ENCODE measurements around the gene ABCB10.
"Not testable (repeated sequence)": the region's sequence is repeated elsewhere in the genome, so short reads cannot be mapped to it uniquely, and the experiment has no call there.

The ABCB10 gene

DNA sequence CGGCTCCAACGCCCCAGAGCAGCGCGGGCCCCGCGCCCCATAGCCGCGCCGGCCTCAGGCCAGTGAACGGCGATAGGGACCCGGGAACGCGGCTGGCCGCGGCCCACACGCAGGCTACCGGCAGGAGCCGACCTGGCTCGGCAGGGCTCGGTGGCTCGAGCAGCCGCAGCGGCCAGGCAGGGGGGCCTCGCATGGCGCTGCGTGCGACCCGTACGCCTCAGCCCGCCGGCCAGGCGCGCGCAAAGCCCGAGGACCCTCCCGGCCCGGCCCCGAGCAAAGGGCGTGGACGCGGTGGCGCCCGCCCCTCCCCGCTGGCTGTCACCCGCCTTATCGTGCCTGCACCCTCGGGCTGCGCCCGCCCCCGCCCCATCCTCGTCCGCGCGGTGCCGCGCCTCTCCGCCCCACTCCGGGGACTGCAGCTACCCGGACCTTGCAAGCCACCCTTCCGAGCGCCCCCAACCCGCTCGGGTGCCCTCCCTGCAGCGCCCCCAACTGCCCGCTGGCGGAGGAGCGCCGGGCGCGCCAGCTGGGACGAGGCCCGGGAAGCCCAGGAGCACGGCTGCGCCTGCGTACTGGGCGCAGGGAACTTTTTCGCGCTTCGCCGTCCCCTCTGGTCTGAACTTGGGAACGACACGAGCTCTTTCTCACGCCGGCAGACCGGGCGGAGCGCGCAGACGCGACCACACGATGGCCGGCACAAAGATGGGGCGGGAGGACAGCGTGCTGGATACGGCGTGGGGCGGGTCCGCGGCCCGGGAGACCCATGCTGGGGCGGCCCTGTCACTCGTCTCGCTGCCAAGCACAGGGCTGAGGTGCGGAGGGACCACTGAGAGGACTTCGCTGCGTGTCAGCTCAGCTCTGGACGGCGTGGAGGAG lies at the start of gene ABCB10:
ABCB10 (minus strand) TSS at position 248 of the 876 bp plus-strand sequence; CDS start at position 193, 55 bp downstream.
- DNase-seq (ENCODE audit: low read depth in 2 of 2), result peak; percentile 65 to 84

DNA sequence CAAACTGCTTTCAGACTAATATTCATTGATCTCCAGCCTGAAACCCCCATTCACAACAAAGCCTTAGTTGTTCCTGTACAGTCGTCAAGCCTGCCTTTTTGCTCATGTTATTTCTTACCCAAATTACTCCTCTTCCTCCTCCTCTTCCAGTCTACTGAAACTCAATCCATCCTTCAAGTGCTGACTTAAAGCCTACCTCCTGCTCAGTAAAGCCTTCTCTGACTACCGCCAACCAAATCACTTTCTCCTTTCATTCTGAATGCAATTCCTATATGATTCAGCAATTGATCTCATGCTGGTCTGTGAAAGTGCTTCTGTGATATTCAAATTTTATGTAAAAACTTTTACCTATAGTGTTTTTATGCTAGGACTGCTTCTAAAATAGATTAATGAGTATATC lies 48.9 kb upstream of the ABCB10 start:
- DNase-seq (ENCODE audit: low read depth in 2 of 2), result no peak

DNA sequence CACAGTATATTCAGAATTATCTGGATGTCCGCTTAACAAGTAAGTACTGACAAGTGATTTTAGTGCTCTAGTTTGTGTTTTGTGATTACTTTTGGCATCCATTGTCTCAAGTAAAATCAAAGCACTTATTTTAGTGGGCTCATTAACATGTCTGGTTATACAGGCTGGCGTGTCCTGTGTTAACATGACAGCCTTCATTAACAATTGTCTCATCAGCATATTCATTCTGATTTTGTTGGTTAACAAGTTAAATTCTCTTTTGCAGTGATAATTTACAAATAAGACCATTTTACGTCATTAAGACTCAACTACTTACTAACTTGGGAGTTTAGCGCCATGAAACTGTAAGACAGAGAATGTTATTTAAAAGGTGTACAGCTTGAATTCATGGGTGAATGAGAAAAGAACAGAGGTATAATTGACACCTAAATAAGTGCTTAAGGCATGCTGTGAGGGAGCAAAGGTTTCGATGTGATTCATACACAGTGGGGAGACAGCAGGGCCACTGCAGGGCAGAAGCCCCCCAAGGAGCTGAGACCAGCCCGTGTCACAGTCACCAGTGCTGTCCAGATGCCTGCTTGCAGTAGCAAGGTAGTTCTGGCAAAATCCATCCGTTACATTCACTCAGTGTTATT lies 45.0 kb upstream of the ABCB10 start:
- DNase-seq (ENCODE audit: low read depth in 2 of 2), result no peak

DNA sequence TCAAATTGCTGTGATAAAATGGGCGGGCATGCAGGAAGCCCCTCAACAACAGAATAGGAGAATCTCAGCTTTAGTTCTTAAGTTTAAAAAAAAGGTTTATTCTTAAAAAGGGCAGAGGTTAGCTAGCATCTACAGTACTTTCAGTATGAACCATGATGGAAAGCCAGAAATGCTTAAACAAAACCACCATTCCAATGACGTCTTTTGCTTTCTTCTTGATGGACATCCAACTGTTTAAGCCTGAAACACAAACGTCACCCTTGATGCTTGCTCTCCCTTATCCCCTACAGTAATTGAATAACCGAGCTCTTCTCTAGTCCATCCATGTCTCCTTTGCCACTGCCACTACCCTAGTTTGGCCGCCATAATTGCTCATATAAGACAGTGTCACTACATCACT lies 41.7 kb upstream of the ABCB10 start:
- DNase-seq (ENCODE audit: low read depth in 2 of 2), result no peak

DNA sequence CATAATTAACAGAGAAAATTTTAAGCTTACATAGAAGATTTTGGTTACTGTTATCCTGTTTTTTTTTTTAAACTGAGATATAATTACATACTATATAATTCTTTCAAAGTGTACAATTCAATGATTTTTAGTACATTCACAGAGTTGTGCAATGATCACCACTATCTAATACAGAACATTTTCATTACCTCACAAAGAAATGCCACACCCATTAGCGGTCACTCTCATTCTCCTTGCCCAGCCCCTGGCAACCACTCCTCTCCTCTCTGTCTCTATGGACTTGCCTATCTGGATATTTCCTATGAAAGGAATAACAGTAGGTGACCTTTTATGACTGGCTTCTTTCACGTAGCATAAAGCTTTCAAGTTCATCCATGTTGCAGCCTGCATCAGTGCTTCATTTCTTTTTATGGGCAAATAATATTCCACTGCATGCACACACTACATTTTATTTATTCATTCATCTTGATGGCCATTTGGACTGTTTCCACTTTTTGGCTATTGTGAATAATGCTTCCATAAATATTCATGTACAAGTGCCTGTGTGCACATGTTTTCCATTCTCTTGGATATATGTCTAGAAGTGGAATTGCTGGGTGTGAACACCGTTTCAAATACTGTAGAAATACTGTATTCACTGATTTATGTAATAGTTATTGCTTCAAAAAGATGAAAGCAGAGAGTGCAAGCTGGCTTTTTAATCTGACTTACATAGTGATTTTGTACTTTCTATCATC lies 40.9 kb upstream of the ABCB10 start:
- DNase-seq (ENCODE audit: low read depth in 2 of 2), result no peak

DNA sequence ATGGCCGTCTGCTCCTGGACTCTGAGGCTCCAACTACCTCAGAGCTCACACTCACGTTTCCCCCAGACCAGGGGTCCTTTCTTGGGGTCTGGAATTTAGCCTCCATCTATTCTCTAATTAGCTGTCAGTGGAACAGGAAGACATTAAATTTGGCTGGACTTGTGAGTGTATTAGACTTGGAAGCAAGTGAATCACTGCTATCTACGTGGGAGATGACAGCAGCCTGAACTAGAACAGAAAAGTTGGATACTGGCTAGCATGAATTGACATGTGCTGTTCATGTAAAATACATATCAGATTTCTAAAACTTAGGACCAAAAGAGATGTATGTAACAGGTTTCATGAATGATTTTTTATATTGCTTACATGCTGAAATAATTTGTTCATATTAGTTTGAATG lies 39.4 kb upstream of the ABCB10 start:
- DNase-seq (ENCODE audit: low read depth in 2 of 2), result no peak

DNA sequence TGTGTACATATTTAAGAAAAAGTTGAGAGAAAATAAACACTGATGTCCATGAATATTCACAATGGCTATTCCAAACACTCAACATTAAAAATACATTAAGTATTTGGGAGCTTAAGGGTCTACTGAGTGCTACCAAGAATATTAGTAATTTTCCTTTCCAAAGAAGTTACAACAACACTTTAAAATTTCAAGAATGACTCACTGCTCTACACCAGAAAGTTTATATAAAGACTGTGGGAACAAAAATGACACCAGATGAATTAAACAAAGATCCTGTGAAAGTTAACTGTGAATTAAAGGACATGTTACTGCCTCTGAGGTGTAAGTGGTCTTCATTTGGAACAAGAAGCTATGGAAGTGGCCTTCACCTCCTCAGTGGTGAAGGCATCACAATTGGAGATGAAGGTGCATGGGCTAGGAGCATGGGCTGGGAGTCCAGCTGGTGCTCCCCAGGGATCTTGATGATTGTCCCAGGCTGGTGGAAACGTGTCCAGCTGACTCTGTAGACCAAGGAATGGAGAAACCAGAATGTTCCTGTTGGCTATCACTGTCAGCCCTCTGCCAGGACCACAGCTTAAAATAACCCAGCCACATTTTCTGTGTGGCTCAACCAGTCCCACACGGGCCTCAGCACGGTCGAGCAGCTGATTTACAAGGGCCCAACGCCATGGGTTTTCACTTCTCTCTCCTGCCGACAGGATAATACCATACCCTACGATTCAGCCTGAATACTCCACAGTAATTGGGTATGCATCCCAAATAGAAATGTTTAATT lies 38.6 kb upstream of the ABCB10 start:
- DNase-seq (ENCODE audit: low read depth in 2 of 2), result no peak

DNA sequence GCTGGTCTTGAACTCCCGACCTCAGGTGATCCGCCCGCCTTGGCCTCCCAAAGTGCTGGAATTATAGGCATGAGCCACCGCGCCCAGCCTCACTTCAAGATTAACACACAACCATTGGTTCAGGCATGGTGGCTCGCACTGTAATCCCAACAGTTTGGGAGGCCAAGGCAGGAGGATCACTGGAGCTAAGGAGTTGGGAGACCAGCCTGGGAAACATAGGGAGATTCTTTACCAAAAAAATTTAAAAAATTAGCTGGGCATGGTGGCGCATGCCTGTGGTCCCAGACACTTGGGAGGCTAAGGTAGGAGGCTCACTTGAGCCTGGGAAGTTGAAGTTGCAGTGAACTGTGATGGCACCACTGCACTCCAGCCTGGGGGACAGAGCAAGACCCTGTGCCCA lies 37.4 kb upstream of the ABCB10 start:
- not testable (repeated sequence) for DNase-seq (ENCODE audit: low read depth in 2 of 2)

DNA sequence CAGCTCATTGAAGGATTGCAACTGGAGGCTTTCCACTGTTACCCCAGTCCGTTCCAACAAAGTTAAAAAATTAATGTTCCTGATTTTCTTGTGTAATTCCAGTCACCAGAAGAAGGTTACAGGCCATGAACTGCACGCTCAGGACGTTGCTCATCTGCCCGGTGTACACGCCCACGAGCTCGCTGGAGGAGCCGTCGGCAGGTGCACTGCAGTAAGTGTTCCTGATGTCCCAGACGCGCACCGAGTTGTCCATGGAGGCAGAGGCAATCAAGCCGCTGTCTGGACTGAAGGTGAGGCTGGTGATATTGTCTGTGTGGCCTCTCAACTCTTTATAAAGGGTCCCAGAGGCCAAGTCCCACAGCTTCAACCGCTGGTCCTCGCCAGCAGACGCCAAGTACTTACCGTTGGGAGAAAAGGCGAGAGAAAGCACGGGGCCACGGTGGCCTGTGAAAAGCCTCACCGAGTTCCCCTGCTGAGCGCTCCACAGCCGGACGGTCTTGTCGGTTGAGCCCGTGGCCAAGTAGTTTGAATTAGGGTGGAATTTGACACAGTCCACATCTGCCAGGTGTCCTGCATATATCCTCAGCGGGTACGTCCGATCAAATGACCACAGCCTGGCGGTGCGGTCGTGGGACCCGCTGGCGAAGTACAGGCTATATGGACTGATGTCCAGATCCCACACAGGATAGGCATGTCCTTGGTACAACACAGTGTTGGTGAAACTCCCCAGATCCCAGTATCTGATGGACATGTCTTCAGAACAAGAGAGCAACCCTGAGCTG lies 35.9 kb upstream of the ABCB10 start:
- DNase-seq (ENCODE audit: low read depth in 2 of 2), result no peak

DNA sequence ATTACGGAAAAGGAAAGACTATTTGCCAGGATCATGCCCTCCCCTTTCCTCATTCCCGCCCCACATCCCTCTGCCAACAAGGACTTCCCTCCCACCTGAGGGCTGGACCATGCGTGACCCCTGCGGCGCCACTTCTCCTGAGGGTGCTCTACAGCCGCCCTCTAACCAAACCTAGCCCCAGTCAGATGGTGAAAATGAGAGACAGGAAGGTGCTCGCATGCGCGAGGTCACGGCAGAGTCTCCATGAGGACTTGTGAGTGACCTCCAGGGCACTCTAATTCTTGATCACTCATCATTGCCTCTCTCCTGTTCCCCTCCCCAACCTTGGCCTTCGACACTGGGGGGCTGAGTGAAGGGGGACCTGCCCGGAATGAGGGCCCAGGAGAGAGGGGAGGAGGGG lies 35.3 kb upstream of the ABCB10 start:
- no peak for DNase-seq (ENCODE audit: low read depth in 2 of 2)

DNA sequence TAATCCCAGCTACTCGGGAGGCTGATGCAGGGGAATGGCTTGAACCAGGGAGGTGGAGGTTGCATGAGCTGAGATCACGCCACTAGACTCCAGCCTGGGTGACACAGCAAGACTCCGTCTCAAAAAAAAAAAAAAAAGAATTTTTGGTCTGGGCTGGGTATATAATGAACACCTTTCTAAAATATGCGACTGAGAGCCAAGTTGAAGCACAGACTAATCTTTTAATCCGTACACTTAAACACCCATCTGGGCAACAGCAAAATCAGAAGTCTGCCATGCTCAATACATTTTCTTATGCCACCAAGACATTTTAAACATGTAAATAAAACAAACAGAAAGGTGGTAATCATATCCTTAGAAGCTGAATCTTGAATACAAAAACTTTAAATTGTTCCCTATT lies 31.6 kb upstream of the ABCB10 start:
- no peak for DNase-seq (ENCODE audit: low read depth in 2 of 2)

DNA sequence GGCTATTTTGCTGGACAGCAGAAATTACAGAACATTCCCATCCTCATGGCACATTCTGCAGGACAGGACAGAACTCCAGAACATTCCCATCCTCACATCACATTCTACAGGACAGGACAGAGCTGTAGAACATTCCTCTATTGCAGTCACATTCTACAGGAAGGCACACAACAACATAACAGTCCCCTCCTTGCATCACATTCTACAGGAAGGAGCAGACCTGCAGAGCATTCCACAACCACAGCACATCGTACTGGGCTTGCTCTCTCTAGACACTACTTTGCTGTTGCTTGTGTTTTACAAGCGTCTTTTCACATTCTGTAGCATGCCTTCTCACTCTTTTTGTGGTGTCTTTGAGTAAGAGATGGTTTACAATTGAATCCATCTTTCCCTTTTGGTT lies 26.8 kb upstream of the ABCB10 start:
- no peak for DNase-seq (ENCODE audit: low read depth in 2 of 2)

DNA sequence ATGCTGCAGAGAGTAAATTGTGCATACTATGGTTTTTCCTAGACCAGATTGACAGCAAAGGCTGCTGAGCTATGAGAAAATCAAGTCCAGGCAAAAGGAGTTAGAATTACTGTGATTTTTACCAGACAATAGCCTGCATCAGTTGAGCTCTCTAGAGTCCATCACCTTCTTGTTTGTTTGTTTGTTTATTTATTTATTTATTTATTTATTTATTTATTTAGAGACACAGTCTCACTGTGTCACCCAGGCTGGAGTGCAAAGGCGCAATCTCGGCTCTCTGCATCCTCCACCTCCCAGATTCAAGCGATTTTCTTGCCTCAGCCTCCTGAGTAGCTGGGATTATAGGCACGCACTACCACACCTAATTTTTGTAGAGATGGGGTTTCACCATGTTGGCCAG lies 24.2 kb upstream of the ABCB10 start:
- no peak for DNase-seq (ENCODE audit: low read depth in 2 of 2)

DNA sequence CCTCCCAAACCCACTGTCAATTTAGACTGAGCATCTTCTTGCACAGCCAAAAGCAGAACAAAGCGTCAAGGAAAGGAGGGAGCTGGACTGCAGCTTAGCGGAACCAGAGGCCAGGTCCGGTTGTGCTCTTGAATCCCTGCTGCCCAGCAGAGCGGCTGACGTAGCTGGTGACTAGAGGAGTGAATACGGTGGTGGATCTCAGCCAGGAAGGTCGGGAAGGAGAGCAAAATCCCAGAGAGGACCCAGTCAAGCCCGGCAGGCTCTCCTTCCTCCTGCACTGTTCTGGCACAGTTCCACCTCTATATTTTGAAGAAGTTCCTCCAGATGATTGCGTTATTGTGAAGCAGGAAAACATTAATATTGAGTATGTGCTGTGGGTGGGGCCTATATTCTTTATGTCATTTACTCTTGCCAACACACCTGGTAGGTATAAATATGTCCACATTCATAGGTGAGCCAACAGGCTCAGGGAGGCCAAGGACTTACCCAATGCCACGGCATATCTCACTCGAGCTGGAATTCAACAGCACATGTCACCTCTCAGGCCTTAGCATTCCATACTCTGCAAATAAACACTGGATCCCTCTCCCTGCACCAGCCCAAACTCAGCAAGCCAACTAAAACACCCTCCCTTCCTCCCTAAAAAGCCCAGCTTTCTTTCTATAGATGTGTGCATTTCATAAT lies 23.6 kb upstream of the ABCB10 start:
- DNase-seq (ENCODE audit: low read depth in 2 of 2), result no peak

DNA sequence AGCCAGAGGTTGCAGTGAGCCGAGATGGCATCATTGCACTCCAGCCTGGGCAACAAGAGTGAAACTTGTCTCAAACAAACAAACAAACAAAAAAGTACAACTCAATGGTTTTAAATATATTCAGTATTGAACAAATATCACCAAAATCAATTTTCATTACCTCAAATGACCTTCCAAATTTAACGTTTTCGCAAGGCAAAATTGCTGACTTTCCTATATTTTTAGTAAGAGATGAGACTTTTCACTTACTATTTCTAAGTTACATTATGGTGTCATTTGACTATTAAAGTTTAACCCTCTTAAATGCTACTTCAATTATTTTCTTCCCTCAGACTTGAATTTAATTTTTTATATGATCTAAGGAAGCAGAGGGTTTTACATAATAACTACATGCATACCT lies 23.0 kb upstream of the ABCB10 start:
- DNase-seq (ENCODE audit: low read depth in 2 of 2), result no peak

DNA sequence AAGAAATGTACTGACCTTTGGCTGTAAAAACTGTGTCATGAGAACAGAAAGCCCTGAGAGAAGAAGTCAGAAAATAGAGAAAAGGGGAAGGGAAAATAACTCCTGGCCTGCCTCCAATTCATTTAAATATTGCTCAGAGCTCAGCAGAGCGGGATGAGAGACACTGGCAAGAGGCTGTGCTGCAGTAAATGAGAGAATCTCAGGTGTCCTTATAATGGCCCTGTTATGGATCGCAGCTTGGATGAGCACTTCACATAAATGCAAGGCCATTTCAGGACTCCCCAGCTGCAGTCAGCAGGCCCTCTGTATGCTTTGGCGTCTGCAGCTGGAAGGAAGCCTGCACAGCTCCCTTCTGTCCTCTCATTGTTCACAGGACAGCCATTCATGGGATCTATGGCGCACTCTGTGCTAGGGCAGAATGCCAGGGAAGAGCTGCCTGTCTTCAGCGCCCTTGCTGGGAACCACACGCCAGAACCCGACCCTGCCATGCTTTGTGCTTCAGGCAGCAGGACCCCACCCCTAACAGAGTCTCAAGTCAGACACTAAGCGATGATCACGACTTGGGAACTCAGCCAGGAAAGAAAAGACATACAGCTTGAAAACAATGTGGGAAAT lies 20.7 kb upstream of the ABCB10 start:
- DNase-seq (ENCODE audit: low read depth in 2 of 2), result no peak

DNA sequence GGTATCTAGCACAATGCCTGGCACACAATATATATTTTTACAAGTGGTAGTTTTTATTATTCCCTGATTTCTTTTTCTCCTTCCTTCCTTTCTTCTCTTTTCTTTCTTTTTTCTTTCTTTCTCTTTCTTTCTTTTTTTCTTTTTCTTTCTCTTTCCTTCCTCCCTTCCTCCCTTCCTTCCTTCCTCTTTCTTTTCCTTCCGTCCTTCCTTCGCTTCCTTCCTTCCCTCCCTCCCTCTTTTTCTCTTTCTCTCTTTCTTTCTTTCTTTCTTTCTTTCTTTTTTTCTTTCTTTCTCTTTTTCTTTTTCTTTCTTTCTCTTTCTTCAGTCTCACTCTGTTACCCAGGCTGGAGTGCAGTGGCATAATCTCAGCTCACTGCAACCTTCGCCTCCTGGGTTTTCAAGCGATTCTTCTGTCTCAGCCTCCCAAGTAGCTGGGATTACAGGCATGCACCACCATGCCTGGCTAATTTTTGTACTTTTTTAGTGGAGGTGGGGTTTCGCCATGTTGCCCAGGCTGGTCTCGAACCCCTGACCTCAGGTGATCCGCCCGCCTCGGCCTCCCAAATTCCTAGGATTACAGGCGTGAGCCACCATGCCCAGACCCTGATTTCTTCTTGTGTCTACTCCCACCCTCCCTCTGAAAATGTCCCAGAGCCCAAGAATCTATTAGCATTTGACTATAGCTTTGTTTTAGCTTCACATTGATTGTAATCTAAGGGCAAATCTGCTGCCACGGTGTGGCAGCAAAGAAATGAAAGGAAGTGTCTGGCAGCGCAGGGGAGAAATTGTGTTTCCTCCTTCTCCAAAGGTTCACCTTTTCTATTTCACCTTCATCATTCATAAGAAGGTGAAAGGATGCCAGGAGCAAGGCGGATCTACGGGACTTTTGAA lies 19.9 kb upstream of the ABCB10 start:
- no peak for DNase-seq (ENCODE audit: low read depth in 2 of 2)

DNA sequence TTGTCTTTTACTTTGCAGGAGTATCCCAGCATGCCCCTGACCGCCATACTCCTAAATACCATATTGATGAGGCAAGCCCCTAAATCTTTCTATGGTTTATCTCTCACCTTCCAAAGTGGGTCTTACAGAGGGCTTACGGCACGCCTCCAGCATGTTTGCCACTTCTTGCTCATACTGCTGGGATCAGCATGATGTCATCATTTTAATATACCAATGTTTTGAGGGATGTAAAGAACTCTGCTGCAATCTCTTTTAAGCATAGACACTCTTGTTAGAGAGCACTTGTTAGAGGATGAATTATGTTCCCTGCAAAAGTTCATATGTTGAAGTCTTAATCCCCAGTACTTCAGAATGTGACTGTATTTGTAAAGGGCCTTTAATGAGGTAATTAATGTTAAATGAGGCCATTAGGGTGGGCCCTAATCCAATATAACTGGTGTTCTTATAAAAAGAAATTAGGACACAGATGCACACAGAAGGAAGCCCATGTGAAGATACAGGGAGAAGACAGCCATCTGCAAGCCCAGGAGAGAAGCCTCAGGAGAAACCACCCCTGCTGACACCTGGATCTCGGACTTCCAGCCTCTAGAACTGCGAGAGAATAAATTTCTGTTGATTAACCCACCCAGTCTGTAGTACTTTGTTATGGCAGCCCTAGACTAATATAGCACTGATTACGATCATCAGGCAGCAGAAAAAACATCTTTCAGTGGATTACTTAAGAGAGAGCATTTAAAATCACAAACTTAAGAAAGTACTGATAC lies 16.4 kb upstream of the ABCB10 start:
- DNase-seq (ENCODE audit: low read depth in 2 of 2), result no peak

Measured in stimulated activated CD8-positive, alpha-beta memory T cell treated with anti-CD3 and anti-CD28 coated beads, Interleukin-7, amount 100 ng/mL, for 4 hours (primary cell).